ENCODE results near the gene KRT2. TPM values are rescaled to one million over a fixed set of nuclear protein-coding genes. Genes with fewer than 3 reads are reported as not detected.

The KRT2 gene
- total and polyA plus RNA-seq, 10 of the 15 experiments (the other 5 are each of a cell fraction or from before 2014, with no cell fraction given), result 0.08 to 0.12 TPM; not detected in 8

DNA sequence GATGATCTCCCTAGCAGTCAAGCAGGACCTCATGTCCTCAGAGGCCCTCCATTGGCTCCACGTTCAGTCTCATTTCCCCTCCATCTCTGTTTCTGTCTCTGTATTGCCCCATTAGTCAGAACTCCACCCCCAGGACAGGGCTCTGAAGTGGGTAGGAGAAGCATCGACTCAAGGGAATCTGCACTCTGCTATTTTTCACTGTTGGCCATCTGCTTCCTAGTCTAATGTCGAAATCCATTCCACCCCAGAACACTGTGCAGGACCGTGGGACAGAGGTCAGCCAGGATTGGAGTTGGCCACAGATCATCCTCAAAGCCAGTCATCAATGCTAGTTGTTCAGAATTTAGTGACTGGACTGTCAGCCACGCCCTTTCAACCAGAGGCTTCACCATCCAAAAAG, 41.2 kb upstream of the KRT2 start (continued):
- TF ChIP-seq RBBP5 (conservative IDR thresholded peaks at IDR 0.05), result no peak
- no peak for TF ChIP-seq STAT1 (conservative IDR thresholded peaks at IDR 0.05)
- TF ChIP-seq REST (IDR thresholded peaks at IDR 0.05; ENCODE audit: low read depth, low read length), result no peak
- no peak for TF ChIP-seq SIN3A (IDR thresholded peaks at IDR 0.05; ENCODE audit: low read depth, low read length)
- TF ChIP-seq TCF7 (IDR thresholded peaks at IDR 0.05; ENCODE audit: borderline replicate concordance), result no peak
- TF ChIP-seq ZNF622 (IDR thresholded peaks at IDR 0.05), result no peak
- TF ChIP-seq ZNF384 (IDR thresholded peaks at IDR 0.05; ENCODE audit: borderline replicate concordance, low read depth, low read length), result no peak

- no peak for DNase-seq (ENCODE audit: low read depth, low spot score)
- no peak for ATAC-seq
- no peaks in the 10 kb centered on the region for H3K4me1 ChIP-seq (ENCODE audit: control insufficient read depth, insufficient read depth, low read length)
- H3K27ac ChIP-seq (ENCODE audit: control insufficient read depth, insufficient read depth), result no peak overlapping the region
- FAIRE-seq, result no peak
- peaks cover 9% of the 10 kb centered on the region in 2 experiments for H3K27me3 ChIP-seq (replicated peaks in 1 of 2; ENCODE audit: control insufficient read depth in 2 of 2, insufficient read depth in 2 of 2, low read length in 1 of 2)
- no peak overlapping the region for H2AFZ ChIP-seq (ENCODE audit: control insufficient read depth, low read depth, low read length)
- TF ChIP-seq ZNF622 (IDR thresholded peaks at IDR 0.05) (no peak), NR2C1 (IDR thresholded peaks at IDR 0.05) (no peak), IKZF1 (conservative IDR thresholded peaks at IDR 0.05) (no peak), RAD21 (IDR thresholded peaks at IDR 0.05; ENCODE audit: insufficient read depth, low read depth, low read length) (no peak), TBL1XR1 (IDR thresholded peaks at IDR 0.05; ENCODE audit: low read depth, low read length) (no peak), ATF7 (IDR thresholded peaks at IDR 0.05; ENCODE audit: low read depth) (no peak), SMC3 (IDR thresholded peaks at IDR 0.05; ENCODE audit: borderline replicate concordance, low read length) (no peak), ELK1 (IDR thresholded peaks at IDR 0.05; ENCODE audit: low read depth, low read length) (no peak), RELA (IDR thresholded peaks at IDR 0.05; ENCODE audit: borderline replicate concordance, partially characterized antibody) (no peak), MTA2 (IDR thresholded peaks at IDR 0.05; ENCODE audit: low read depth) (no peak), SMARCA5 (IDR thresholded peaks at IDR 0.05) (no peak)
- TF ChIP-seq, protein P1, sequence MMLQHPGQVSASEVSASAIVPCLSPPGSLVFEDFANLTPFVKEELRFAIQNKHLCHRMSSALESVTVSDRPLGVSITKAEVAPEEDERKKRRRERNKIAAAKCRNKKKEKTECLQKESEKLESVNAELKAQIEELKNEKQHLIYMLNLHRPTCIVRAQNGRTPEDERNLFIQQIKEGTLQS (IDR thresholded peaks at IDR 0.05; ENCODE audit: borderline replicate concordance, extremely low read depth, low read depth, low read length), result no peak
- RAD21 ChIA-PET (ENCODE audit: unreplicated experiment), result no interaction called here
- in situ Hi-C loops (cut with MboI), result no loop called here
- no peaks in the 10 kb centered on the region for H3K36me3 ChIP-seq (ENCODE audit: control insufficient read depth in 2 of 2, insufficient read depth in 2 of 2, low read length in 1 of 2)
- no peaks in the 10 kb centered on the region for H4K20me1 ChIP-seq (ENCODE audit: control insufficient read depth, insufficient read depth)
- SMC1A ChIA-PET (ENCODE audit: uncharacterized antibody, unreplicated experiment), result no interaction called here
- H3K4me3 ChIP-seq, result no peak overlapping the region
- POLR2A ChIA-PET, result no interaction called here
- CTCF ChIA-PET, result interaction anchor here (0.6 to 0.9 kb wide), 2 partner anchors 48 to 181 kb away, joined by 3 read pairs; no protein-coding TSS in a partner anchor
- no peak overlapping the region for H3K9ac ChIP-seq (ENCODE audit: control insufficient read depth, insufficient read depth, low read length)
- WGBS (ENCODE audit: insufficient coverage, insufficient replicate concordance, low lambda C conversion rate, missing lambda C conversion rate), result 28% methylated on average over 8 of the region's 8 CpGs
- no peaks in the 10 kb centered on the region for H3K79me2 ChIP-seq (ENCODE audit: control insufficient read depth, insufficient read depth, low read length)
- no peak overlapping the region for H3K4me2 ChIP-seq (ENCODE audit: control insufficient read depth, insufficient read depth)
- no TSS peak for BruUV-seq (replicated peaks)
- H3K9me3 ChIP-seq (replicated peaks; ENCODE audit: control insufficient read depth, insufficient read depth, low read length), result no peaks in the 10 kb centered on the region
- intact Hi-C loops (cut with micrococcal nuclease; ENCODE audit: unreplicated experiment), result no loop called here
These were observed 40.2 kb upstream of the KRT2 start for GRCh38 chr12:52692254-52692653.

Measured in GM12878 (cell line).